Measurements from ENCODE around the gene C14orf132. TPM values are rescaled to one million over a fixed set of nuclear protein-coding genes. Genes with fewer than 3 reads are reported as not detected.

The C14orf132 gene
- polyA plus RNA-seq, 1 donor (not counting 4 experiments of a cell fraction or from before 2014, with no cell fraction given) = 1.3 TPM

GRCh38 chr14:96064866-96065265 is 25.7 kb downstream of the C14orf132 start:
- TF ChIP-seq EZH2 (IDR thresholded peaks at IDR 0.05; ENCODE audit: low read length) (no peak), CTCF (optimal IDR thresholded peaks at IDR 0.05 in 1 of 3, IDR thresholded peaks at IDR 0.05 in 1 of 3, conservative IDR thresholded peaks at IDR 0.05 in 1 of 3; ENCODE audit: extremely low read depth in 1 of 3, insufficient read depth in 2 of 3, low read length in 3 of 3) (no peak)
- Histone ChIP-seq H3K9me1 (ENCODE audit: control insufficient read depth, extremely low read depth, insufficient read depth, low read length) (no peaks in the 10 kb centered on the region), H2AFZ (ENCODE audit: control insufficient read depth, low read length) (no peak overlapping the region), H4K20me1 (ENCODE audit: control insufficient read depth, extremely low read depth, insufficient read depth, low read length) (no peaks in the 10 kb centered on the region), H3K9ac (ENCODE audit: control insufficient read depth, extremely low read depth, insufficient read depth, low read length) (no peak overlapping the region), H3K79me2 (ENCODE audit: control insufficient read depth, insufficient read depth, low read length) (no peaks in the 10 kb centered on the region), H3K4me1 (ENCODE audit: control insufficient read depth, extremely low read depth, insufficient read depth, low read length) (no peaks in the 10 kb centered on the region), H3K9me3 (ENCODE audit: control insufficient read depth, low read depth, low read length) (no peaks in the 10 kb centered on the region), H3K27me3 (ENCODE audit: control insufficient read depth, extremely low read depth, insufficient read depth, low read length) (peaks cover 6% of the 10 kb centered on the region), H3K36me3 (ENCODE audit: control insufficient read depth in 2 of 2, extremely low read depth in 1 of 2, insufficient read depth in 2 of 2, low read length in 2 of 2) (no peaks in the 10 kb centered on the region), H3K27ac (ENCODE audit: control insufficient read depth, insufficient read depth, low read length) (no peak overlapping the region), H3K4me3 (ENCODE audit: control insufficient read depth in 2 of 3, extremely low read depth in 1 of 3, insufficient read depth in 2 of 3, low read depth in 1 of 3, low read length in 3 of 3) (no peak overlapping the region), H3K4me2 (ENCODE audit: control insufficient read depth, extremely low read depth, insufficient read depth, low read depth, low read length) (no peak overlapping the region)
- dilution Hi-C loops (cut with MboI; ENCODE audit: extremely low pct_ligation_motif_present, low sequenced_read_pairs) = no loop called here
- no peak for DNase-seq (ENCODE audit: low read depth, low spot score)
- no peak for FAIRE-seq

GRCh38 chr14:96065661-96066459 is 26.7 kb downstream of the C14orf132 start:
- dilution Hi-C loops (cut with MboI; ENCODE audit: extremely low pct_ligation_motif_present, low sequenced_read_pairs) = no loop called here
- Histone ChIP-seq H3K9me1 (ENCODE audit: control insufficient read depth, extremely low read depth, insufficient read depth, low read length) (no peaks in the 10 kb centered on the region), H3K4me3 (ENCODE audit: control insufficient read depth in 2 of 3, extremely low read depth in 1 of 3, insufficient read depth in 2 of 3, low read depth in 1 of 3, low read length in 3 of 3) (no peak overlapping the region), H2AFZ (ENCODE audit: control insufficient read depth, low read length) (no peak overlapping the region), H3K4me2 (ENCODE audit: control insufficient read depth, extremely low read depth, insufficient read depth, low read depth, low read length) (no peak overlapping the region), H3K36me3 (ENCODE audit: control insufficient read depth in 2 of 2, extremely low read depth in 1 of 2, insufficient read depth in 2 of 2, low read length in 2 of 2) (no peaks in the 10 kb centered on the region), H3K9me3 (ENCODE audit: control insufficient read depth, low read depth, low read length) (no peaks in the 10 kb centered on the region), H3K4me1 (ENCODE audit: control insufficient read depth, extremely low read depth, insufficient read depth, low read length) (no peaks in the 10 kb centered on the region), H3K9ac (ENCODE audit: control insufficient read depth, extremely low read depth, insufficient read depth, low read length) (no peak overlapping the region), H3K79me2 (ENCODE audit: control insufficient read depth, insufficient read depth, low read length) (no peaks in the 10 kb centered on the region), H3K27ac (ENCODE audit: control insufficient read depth, insufficient read depth, low read length) (no peak overlapping the region), H3K27me3 (ENCODE audit: control insufficient read depth, extremely low read depth, insufficient read depth, low read length) (peaks cover 3% of the 10 kb centered on the region), H4K20me1 (ENCODE audit: control insufficient read depth, extremely low read depth, insufficient read depth, low read length) (no peaks in the 10 kb centered on the region)
- DNase-seq (ENCODE audit: low read depth, low spot score) (no peak), FAIRE-seq (no peak)
- TF ChIP-seq EZH2 (IDR thresholded peaks at IDR 0.05; ENCODE audit: low read length) (no peak), CTCF (optimal IDR thresholded peaks at IDR 0.05 in 1 of 3, IDR thresholded peaks at IDR 0.05 in 1 of 3, conservative IDR thresholded peaks at IDR 0.05 in 1 of 3; ENCODE audit: extremely low read depth in 1 of 3, insufficient read depth in 2 of 3, low read length in 3 of 3) (no peak)

Data from keratinocyte (primary cell).